GM18499 (cell line): ENCODE data around the gene TMC4.
"Not testable (repeated sequence)": the region's sequence is repeated elsewhere in the genome, so short reads cannot be mapped to it uniquely, and the experiment has no call there.

Experiments used
- ATAC-seq: cut with Tn5 transposase; IDR thresholded peaks from one replicate; pipeline ENCODE4 v1.9.1; 2021; ENCODE audit warnings: moderate number of reproducible peaks; ENCODE audit not compliant: insufficient read depth, unreplicated experiment

Gene TMC4

DNA sequence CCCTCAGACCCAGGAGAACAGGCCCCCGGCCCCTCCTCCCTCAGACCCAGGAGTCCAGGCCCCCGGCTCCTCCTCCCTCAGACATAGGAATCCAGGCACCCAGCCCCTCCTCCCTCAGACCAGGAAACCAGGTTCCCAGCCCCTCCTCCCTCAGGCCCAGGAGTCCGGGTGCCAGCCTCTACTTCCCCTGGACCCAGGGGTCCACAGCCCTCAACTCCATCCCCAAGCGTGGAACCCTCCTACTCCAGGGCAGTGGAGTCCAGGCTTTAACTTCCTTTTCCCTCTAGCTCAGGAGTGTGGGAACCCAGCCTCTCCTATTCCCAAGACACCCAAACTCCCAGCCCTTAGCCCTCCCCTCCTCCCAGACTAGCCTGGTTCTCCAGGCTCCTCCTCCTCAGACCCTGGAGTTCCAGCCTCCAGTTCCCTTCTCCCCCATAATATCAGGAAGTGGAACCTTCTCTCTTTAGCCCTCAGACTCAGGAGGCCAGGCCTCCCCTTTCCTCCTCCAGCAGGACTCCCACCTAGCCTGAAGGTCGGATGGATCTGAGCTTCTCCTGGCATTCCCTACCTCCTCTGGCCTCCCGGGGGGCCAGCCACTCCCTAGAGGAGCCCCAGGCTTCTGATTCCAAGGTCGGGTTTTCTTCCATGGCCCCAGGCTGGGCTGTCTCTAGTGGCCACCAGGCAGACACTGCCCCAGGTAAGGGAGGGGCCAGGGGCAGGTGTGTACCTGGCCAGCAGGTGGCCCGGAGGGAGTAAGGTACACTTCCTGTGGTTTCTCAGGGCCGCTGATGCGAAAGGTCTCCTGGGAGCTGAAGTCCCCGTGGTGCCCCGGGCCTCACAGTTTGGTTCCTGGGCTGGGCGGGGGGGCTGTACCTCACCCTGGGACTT lies at the start of gene TMC4:
Gene TMC4 (minus strand): TSS at position 690 of the 888 bp plus-strand sequence. CDS start 43 bp downstream, at position 647.
- ATAC-seq: no peak

DNA sequence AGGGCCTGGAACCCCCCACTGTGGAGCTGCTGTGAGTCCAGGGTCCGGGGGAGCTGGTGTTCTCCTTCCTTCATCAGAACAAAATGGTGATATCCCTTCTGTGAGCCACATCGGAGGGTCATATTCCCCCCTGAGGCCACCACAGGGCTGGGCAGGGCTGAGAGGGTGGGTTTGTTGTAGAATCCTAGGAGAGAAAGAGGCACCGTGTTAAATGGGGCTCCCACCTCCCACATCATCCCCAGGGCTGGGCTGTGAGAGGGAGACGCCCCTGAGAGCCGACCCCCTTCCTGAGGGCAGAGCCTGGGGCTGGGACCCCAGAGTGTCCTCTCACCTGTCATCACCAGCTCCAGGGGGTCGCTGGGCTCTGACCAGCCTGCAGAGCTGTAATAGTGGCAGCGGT lies 49.0 kb upstream of the TMC4 start:
- ATAC-seq: not testable (repeated sequence)

DNA sequence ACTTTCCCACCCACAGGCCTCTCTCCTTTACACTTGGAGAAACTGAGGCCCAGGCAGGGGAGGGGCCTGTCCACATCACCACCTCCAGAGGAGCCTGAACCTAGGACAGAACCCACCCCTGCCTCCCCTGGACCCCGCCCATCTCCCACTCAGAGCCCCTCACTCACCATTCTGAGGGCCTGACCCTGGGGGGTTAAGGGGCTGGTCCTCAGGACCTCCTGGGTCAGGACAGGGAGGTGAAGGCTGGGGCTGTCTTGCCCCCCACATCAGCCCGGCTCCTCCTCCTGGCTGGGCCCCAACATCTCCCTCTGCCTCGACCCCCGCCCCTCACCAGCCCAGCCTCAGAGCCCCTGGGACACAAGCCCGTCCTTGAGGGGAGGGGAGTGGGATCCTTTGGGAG lies 46.7 kb upstream of the TMC4 start:
- ATAC-seq: not testable (repeated sequence)

GRCh38 chr19:54218960-54219661 lies 46.2 kb upstream of the TMC4 start:
- no peak for ATAC-seq

GRCh38 chr19:54218259-54218658 lies 45.3 kb upstream of the TMC4 start:
- no peak for ATAC-seq

DNA sequence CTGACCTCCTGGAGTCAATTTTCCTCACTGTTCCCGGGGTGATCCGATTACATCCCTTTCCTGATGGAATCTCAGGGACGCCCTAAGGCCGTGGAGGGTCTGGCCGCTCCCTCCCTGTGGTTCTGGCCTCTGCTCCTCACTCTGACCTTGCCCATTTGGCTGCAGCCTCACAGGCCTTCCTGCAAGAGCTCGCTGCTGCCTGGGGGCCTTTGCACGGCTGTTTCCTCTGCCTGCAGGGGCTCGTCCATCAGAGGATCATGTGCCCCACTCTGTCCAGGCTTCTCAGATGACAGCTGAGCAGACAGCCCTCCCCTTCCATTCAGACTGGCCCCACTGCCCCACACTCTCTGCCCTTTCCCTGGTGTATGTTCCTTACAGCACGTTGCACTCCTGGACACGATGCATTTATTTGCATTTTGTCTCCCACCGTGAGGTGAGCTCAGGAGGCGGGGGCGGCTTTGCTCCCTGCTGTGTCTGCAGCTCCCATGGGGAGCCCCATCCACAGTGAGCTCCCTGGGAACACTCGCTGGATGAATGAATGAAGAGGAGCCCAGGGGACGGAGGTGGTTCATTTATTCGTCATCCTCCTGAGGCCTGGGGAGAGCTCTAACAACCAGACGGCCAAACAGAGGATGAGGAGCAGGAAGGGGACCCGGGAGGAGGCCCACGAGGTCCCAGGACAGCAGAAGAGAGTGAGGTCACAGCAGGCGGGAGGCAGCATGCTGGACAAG lies 44.7 kb upstream of the TMC4 start:
- ATAC-seq: not testable (repeated sequence)

GRCh38 chr19:54216869-54217268 lies 43.9 kb upstream of the TMC4 start:
- ATAC-seq: no peak

GRCh38 chr19:54214734-54215133 lies 41.8 kb upstream of the TMC4 start:
- ATAC-seq: not testable (repeated sequence)

DNA sequence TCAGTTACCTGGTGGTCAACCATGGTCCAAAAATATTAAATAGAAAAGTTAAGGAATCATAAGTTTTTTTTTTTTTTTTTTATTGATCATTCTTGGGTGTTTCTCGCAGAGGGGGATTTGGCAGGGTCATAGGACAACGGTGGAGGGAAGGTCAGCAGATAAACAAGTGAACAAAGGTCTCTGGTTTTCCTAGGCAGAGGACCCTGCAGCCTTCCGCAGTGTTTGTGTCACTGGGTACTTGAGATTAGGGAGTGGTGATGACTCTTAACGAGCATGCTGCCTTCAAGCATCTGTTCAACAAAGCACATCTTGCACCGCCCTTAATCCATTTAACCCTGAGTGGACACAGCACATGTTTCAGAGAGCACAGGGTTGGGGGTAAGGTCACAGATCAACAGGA lies 41.3 kb upstream of the TMC4 start:
- not testable (repeated sequence) for ATAC-seq

DNA sequence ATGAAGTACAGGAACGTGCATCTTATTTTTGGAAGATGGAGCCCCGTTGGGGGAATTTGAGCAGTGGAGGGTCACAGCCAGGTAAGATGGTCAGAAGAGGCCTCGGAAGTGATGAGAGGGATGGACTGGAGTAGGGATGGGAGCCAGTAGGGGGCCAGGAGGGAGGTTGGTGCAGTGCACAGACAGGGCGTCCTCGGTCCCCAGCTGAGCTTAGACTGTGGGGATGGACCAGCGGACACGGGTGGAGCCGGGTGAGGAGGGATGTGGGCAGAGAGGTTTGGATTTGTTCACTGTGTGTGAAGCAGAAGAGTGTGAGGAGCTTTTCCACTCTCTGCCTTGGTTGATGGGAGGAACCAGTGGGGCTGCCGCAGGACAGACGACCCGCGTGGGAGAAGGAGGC lies 38.3 kb upstream of the TMC4 start:
- ATAC-seq: no peak

DNA sequence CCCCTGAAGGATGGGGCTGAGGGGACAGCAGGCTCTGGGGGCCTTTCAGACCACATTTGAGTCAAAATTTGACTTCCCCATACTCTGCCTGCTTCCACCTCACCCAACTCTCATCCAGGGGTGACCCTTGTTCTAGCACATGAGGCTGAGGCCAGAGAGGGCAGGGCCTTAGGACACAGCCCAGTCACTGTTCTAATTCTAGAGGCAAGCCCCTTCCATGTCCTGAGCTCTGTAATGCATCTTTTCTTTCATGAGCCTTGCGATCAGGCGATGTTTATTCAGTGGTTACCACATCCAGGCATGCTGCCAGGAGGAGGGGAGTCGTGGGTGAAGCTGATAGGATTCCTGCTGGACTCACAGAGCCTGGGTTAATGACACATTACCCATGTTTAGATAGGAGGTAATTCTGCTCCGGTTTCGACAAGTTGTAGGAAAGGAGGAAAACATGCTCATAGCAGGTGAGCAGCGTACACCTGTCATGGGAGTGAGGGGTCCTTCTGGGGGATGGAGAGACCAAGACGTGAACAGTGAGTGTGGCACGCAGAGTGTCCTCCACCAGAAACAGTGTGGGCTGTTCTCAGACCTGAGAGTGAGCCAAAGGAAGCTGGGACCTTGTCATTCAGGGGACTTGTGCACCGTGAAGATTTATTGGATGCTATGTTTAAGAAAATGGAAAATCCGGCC lies 37.0 kb upstream of the TMC4 start:
- ATAC-seq: no peak

DNA sequence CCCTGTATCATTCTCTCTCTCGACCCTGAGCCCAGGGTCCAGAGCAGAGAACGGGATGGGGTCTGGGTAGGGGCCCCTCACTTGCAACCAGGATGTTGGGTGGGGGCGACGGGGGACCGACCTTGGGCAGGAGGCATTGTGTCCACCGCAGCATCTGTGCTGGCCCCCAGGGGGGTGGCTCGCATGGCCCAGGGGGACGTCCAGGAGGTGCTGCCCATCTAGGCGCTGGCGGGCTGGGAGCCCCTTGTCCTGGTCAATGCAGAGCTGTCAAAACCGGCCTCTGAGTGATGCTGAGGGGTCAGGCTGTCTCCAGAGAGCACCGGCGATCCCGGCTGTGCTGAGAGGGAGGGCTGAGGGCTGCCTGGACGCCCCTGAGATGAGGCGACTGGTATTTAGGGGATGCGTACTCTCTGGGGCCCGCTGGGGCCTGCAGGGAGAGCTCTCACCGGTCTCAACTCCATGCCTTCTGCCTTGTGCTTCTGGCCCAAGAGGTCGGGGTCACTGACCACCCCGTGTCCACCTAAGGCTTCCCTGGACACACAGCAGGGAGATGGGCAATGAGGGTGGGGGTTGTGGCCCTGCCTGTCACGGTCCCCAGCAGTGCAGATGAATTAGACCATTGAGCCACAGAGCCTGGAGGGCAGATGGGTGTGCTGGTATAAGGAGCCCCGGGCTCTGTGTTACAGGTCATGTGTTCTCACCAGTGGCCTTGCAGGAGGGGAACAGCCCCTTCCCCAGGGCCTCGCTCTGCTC lies 36.3 kb upstream of the TMC4 start:
- no peak for ATAC-seq

GRCh38 chr19:54208784-54209057 lies 35.8 kb upstream of the TMC4 start:
- ATAC-seq: no peak

- ATAC-seq: no peak
These were observed 35.2 kb upstream of the TMC4 start for GRCh38 chr19:54207983-54208783.

GRCh38 chr19:54207676-54207982 lies 34.7 kb upstream of the TMC4 start:
- ATAC-seq: no peak

DNA sequence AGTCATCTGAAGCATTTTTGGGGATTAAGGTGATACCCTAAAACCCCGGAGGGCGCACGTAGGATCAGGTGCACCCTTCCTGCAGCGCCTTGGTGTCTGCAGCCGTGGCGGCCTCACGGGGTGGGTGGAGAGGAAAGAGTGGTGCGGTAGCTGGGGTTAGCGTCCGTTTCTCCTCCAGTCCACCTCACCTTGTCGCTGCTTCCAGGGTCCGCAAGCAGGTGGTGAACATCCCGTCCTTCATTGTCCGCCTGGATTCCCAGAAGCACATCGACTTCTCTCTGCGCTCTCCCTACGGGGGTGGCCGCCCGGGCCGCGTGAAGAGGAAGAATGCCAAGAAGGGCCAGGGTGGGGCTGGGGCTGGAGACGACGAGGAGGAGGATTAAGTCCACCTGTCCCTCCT lies 34.2 kb upstream of the TMC4 start:
- not testable (repeated sequence) for ATAC-seq

DNA sequence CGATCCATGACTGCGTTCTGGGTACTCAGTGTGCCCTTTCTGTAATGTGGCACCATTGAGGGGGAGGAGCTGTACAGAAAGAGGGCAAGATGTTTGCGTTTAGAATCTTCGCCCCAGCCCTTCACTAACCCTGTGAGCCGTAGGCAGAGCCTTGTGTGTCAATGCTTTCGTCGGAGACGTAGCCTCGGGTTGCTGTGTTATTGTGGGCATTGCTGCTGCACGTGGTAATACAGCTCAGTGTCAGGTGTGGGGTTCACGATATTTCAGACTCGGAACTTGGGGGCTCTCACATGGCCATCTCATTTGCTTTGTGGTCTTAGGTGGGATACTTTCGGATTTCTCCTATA lies 33.8 kb upstream of the TMC4 start:
- ATAC-seq: no peak

- no peak for ATAC-seq
These were observed 33.3 kb upstream of the TMC4 start for GRCh38 chr19:54206030-54206830.
